SW 1271 (cell line): ENCODE results near the gene GSN.
A peak's percentile ranks its signal among the peaks of the same experiment; 100 is the strongest.

Experiments used
- DNase-seq, 2 experiments: peaks; one replicate each; lab custom pipeline; 2025; lab: John Stamatoyannopoulos, UW

Gene GSN

DNA sequence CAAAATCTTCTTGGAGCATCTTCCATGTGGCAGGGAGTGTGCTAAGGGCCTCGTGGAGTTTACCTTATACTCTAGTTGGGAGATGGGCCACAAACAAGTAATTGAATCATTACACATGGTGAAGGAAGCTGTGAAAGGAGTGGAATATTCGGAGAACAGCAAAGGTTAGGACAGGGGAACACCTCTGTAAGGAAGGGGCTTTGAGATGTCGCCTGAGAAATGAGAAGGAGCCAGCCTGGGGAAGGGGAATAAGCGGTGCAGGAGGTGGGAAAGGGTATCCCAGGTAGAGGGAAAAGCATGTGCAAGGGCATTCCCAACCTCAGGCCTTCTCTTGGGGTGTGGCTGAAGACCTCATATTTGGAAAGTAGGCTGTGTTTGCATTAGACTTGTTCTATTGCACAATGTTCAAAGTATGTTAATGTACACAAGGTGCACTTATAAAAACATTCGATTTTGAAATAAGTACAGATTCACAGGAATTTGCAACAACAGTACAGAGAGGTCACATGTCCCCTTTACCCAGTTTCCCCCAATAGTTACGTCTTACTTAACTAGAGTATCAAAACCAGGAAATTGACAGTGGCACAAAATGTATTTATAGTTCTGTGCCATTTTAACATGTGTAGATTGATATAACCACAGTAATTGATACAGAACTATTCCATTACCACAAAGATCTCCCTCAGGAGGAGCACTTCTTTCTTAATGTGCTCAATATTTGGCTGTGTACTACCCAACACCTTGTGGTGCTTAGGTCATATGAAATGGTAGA is 104.5 kb downstream of the GSN start:
- no peak for DNase-seq

DNA sequence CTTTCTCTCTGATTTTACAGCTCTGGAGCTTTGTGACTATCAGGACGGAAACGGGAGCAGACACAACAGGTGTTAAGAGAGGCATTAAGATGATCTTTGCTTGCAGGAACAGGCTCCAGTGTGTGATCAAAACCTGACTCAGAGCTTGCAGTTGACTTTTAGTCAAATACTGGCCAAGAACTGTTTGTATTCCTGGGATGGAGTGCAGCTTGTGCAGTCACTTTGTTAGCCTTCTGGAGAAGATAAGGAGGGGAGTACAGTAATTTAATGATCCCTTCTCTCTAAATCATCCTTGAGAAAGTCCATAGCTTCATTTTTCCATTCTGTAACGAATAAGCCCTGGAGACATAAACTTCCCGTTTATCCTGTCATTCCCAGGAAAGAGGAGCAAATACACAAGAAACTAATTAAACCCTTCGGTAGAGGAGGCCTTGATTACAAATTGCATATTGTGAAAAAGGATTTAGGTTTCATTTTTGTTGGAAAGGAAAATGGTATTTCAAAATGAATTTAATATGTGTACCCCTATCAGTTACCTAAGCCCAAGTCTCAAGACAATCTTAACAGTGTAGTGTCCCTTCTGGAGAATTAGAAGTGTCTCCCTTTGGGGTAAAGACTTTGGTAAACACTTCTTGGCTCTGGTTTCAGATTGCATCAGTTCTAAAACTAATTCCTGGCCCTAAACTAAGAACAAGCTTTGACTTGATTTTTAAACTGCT is 105.2 kb downstream of the GSN start:
- DNase-seq: no peak

DNA sequence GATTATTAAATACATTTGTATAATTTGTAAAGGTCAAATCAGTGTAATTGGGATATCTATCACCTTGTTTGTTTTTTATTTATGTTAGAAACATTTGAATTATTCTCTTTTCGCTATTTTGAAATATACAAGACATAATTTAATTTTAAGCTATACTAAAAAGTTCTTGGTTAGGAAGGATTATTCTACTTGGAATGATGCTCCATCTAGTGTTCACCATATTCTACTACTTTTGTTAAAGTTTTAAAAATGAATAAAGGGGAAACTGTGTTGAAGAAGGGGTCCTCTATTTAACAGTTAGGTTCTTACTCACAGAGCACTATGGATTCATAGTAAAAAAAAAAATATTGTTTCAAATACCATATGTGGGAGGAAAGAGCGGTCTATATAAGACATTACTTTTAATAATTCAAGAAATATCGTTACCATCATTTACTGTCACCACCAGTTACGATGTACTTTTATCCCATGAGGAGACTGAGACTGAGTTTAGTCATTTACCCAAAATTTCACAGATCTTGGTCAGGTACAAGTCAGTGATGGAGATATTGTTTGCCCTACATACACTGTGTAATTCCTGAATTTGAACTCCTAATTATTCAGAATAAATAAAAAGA is 108.4 kb downstream of the GSN start:
- DNase-seq: peak in 1 of 2 experiments; percentile 28

DNA sequence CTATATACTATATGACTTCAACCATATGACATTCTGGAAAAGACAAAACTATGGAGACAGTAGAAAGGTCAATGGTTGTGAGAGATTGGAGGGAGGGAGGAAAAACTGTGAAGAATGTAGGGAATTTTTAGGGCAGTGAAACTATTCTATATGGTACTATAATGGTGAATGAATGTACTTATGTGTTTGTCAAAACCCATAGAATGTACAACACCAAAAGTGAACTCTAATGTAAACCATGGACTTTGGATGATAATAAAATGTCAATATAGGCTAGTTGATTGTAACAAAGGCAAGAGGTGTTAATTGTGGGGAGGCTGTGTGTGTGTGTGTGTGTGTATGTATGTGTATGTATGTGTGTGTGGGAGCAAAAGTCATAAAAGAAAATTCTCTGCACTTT is 112.9 kb downstream of the GSN start:
- DNase-seq: no peak
